ENCODE measurements around the gene SLC7A7.
"Not testable (repeated sequence)": the region's sequence is repeated elsewhere in the genome, so short reads cannot be mapped to it uniquely, and the experiment has no call there.

Gene SLC7A7

DNA sequence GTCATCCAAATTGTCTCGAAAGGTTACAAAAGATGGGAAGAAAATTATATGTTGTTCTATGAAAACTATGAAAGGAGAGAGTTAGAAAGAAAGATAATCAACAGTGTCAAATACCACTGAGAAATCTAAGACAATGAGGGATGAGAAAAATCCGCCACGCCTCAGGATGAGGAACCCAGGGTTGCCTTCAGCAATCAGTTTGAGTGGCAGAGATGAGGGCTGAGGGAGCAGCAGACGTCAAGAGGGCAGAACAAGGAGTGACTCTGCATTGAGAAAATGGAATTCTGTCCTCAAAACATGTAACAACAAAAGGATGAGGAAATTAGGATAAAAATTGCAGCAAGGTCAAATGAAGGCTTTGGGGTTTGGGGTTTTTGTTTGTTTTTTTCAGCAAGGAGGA is 67.0 kb downstream of the SLC7A7 start:
- no peak for DNase-seq

- DNase-seq, result no peak
Measured at GRCh38 chr14:22747769-22748168, 67.5 kb downstream of the SLC7A7 start.

DNA sequence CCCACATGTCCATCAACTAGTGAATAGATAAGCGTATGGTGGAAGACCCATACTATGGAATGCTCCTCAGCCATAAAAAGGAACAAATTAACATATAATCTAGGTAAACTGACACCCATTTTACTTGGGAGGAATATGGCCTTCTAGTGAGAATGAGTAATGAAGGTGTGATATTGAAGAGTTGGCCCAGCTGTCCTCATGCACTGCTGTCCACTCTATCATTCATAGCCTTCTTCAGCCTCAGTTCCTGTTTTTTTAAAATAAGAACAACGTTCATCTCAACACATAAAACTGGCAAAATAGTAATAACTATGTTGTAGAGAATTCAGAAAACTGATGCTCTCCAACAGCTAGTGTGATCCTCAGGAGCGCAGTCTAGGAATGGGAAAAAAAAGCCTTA is 75.2 kb downstream of the SLC7A7 start:
- DNase-seq, result no peak

DNA sequence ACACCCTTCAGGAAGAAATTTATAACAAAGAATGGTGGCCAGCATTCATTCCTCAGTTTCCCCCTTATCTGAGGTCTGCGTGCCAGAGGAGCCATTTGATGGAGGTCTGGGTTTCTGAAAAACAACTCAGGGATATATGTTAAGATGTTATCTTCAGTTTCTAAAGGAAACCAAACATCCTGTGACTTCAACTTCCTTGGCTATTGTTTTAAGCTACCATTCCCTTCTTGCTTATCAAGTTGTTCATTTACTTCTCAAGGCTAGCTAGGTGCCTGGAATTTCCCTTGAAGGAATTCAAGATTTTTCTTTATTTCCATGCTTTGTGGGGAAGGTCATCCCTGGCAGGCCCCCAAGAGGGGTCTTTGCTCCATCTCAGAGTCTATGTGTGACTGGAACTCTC is 75.8 kb downstream of the SLC7A7 start:
- no peak for DNase-seq

GRCh38 chr14:22737052-22737451 is 78.2 kb downstream of the SLC7A7 start:
- no peak for DNase-seq

GRCh38 chr14:22736384-22736783 is 78.9 kb downstream of the SLC7A7 start:
- not testable (repeated sequence) for DNase-seq

GRCh38 chr14:22735096-22735495 is 80.1 kb downstream of the SLC7A7 start:
- DNase-seq, result no peak

- no peak for DNase-seq
Measured at GRCh38 chr14:22733829-22734228, 81.4 kb downstream of the SLC7A7 start.

DNA sequence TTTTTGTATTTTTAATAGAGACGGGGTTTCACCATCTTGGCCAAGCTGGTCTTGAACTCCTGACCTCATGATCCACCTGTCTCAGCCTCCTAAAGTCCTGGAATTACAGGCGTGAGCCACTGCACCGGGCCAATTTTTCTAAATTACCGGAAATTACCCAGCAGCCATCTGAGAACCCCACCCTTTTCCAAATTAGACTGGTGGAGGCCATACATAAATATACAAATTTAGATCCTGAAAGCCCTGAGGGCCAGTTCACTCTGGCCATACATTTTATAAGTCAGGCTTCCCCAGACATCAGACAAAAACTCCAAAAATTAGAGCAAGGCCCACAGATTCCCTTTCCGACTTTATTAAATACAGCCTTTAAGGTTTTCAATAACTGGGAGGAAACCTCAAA is 83.2 kb downstream of the SLC7A7 start:
- DNase-seq, result not testable (repeated sequence)

DNA sequence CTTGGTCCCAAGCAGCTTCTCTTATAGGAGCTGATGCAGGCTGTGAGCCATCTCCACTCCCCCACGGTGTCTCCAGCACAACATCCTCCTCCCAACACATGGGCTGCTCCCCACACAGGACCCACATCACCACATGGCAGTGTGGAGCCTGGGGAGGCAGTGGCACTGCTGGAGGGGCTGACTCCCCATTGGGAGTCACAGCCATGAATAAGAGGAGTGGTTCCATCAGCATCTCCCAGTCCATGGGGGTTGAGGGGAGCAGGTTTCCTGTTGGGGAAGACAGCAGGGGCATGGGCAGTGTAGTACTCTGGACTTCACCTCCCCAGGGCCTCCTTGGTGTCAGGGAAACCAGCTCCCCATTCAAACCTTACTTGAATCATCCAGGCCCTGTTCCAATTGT is 89.2 kb downstream of the SLC7A7 start:
- DNase-seq, result no peak

DNA sequence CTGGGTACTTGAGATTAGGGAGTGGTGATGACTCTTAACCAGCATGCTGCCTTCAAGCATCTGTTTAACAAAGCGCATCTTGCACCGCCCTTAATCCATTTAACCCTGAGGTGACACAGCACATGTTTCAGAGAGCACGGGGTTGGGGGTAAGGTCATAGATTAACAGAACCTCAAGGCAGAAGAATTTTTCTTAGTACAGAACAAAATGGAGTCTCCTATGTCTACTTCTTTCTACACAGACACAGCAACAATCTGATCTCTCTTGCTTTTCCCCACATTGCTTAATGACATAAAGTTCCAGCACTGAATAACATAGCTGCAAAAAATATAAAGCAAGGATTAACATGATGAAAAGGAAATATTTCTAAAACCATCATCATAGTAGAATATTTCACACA is 89.9 kb downstream of the SLC7A7 start:
- not testable (repeated sequence) for DNase-seq

DNA sequence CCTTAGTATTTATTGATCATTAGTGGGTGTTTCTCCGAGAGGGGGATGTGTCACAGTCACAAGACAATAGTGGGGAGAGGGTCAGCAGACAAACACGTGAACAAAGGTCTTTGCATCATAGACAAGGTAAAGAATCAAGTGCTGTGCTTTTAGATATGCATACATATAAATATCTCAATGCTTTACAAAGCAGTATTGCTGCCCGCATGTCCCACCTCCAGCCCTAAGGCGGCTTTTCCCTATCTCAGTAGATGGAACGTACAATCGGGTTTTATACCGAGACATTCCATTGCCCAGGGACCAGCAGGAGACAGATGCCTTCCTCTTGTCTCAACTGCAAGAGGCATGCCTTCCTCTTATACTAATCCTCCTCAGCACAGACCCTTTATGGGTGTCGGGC is 90.4 kb downstream of the SLC7A7 start:
- not testable (repeated sequence) for DNase-seq

DNA sequence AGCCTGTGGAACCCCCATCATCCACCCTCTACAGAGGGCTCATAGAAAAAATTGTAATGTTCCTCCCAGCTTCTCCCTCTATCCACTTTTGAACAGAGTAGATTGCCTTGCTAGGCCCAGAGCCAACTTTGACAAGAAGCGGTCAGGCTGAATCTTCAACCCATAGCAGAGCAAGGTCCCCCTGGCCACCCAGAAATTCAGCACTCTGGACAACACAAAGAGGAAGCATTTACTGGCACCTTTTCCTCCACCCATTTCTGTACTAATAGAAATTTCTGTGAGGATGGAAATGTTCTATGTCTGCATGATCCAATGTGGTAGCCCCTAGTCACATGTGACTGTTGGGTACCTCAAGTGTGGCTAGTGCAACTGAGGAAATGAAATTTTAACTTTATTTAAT is 91.4 kb downstream of the SLC7A7 start:
- no peak for DNase-seq
